HCT116 (cell line): ENCODE results near the gene OTUD4. TPM values are rescaled to one million over a fixed set of nuclear protein-coding genes. Genes with fewer than 3 reads are reported as not detected.

Experiments used
- ATAC-seq: fragments of 200-7000 bp; cut with Tn5 transposase; 2 replicates; pipeline ENCODE4 v1.9.1; 2020; ENCODE audit warnings: mild to moderate bottlenecking, moderate library complexity
- Bru-seq: library from RNA; stranded (reverse); fragments of 400-500 nt; gene quantifications from one replicate; lab custom pipeline; 2021; lab: Mats Ljungman, UMichigan
- BruChase-seq, 2 experiments: library from RNA; stranded (reverse); fragments of 400-500 nt; gene quantifications; one replicate each; lab custom pipeline; 2021; lab: Mats Ljungman, UMichigan
- BruUV-seq: library from RNA; stranded (reverse); fragments of 400-500 nt; replicated peaks from 2 replicates; lab custom pipeline; 2021; lab: Mats Ljungman, UMichigan
- CTCF ChIA-PET: fragments of 300-600 bp; sonication (Branson Sonifier 250); formaldehyde crosslinking; loops from one replicate; lab custom pipeline; 2021; ENCODE audit warnings: antibody characterized with exemption; lab: Charles Lee
- POLR2A ChIA-PET: fragments of 300-600, 350-600 bp; sonication (Branson Sonifier 250); formaldehyde crosslinking; loops from one replicate; lab custom pipeline; 2021; ENCODE audit warnings: antibody characterized with exemption; lab: Charles Lee
- RAD21 ChIA-PET, 2 experiments: fragments of 300-600 bp; sonication (Branson Sonifier 250); formaldehyde crosslinking; loops; one replicate each; lab custom pipeline; 2023; ENCODE audit warnings: low total read pairs in 2 of 2; ENCODE audit not compliant: uncharacterized antibody in 2 of 2, unreplicated experiment in 2 of 2, low non-redundant PET in 1 of 2; lab: Charles Lee
- DNase-seq: peaks from one replicate; pipeline ENCODE4 v3.0.0-alpha.2; 2010; ENCODE audit warnings: low read depth, low spot score
- H2AFZ ChIP-seq: fragments of 200-600 bp; shearing (Covaris generic), sonication (generic); 2 replicates; pipeline ENCODE4 v1.6.1; 2017; ENCODE audit warnings: low read depth, mixed run types, mixed read lengths, antibody characterized with exemption, low read length; ENCODE audit not compliant: poor library complexity, severe bottlenecking
- H3K27ac ChIP-seq: 2 replicates; pipeline ENCODE4 v1.5.1; 2012; ENCODE audit warnings: low read depth, low read length
- H3K27me3 ChIP-seq: fragments of 200-600 bp; sonication (generic); 2 replicates; pipeline ENCODE4 v1.6.1; 2016; ENCODE audit warnings: mixed run types, low read length, mixed read lengths; ENCODE audit not compliant: insufficient read depth
- H3K36me3 ChIP-seq, 2 experiments: fragments of 200-500 bp in 1 of 2; fragments of 200-600 bp in 1 of 2; sonication (Bioruptor generic) in 1 of 2; sonication (generic) in 1 of 2; 2 replicates each; pipeline versions ENCODE4 v1.5.1 to v1.6.1; 2014 to 2016; ENCODE audit warnings: low read length in 2 of 2, inconsistent platforms in 1 of 2, mixed read lengths in 1 of 2, mixed run types in 1 of 2; ENCODE audit not compliant: insufficient read depth in 2 of 2, control insufficient read depth in 1 of 2
- H3K4me1 ChIP-seq, 2 experiments: fragments of 200-600 bp in 1 of 2; sonication (generic) in 1 of 2; 2 replicates each; pipeline versions ENCODE4 v1.5.1 to v1.6.1; 2012 to 2017; ENCODE audit warnings: low read length in 2 of 2, inconsistent platforms in 1 of 2, mild to moderate bottlenecking in 1 of 2, mixed read lengths in 1 of 2, mixed run types in 1 of 2, moderate library complexity in 1 of 2; ENCODE audit not compliant: insufficient read depth in 2 of 2, control insufficient read depth in 1 of 2
- H3K4me2 ChIP-seq: fragments of 200-600 bp; sonication (generic); 2 replicates; pipeline ENCODE4 v1.6.1; 2017; ENCODE audit warnings: mixed run types, low read length, mixed read lengths
- H3K4me3 ChIP-seq, 2 experiments: fragments of 200-600 bp in 1 of 2; sonication (generic) in 1 of 2; replicated peaks in 1 of 2; 2 replicates each; pipeline ENCODE4 v1.5.1; 2011 to 2016; ENCODE audit warnings: low read length in 2 of 2, control low read depth in 1 of 2, low read depth in 1 of 2, mild to moderate bottlenecking in 1 of 2, mixed read lengths in 1 of 2, mixed run types in 1 of 2
- H3K79me2 ChIP-seq: fragments of 200-600 bp; sonication (generic); 2 replicates; pipeline ENCODE4 v1.6.1; 2017; ENCODE audit warnings: mild to moderate bottlenecking, mixed run types, low read length, moderate library complexity, mixed read lengths; ENCODE audit not compliant: insufficient read depth
- H3K9ac ChIP-seq: fragments of 200-600 bp; sonication (generic); 2 replicates; pipeline ENCODE4 v1.6.1; 2016; ENCODE audit warnings: low read length, mixed read lengths
- H3K9me2 ChIP-seq: fragments of 200-600 bp; sonication (generic), shearing (Covaris generic); 2 replicates; pipeline ENCODE4 v1.6.1; 2017; ENCODE audit warnings: mixed run types, mild to moderate bottlenecking, moderate library complexity; ENCODE audit not compliant: insufficient read depth
- H3K9me3 ChIP-seq, 2 experiments: fragments of 200-500 bp in 1 of 2; fragments of 200-600 bp in 1 of 2; sonication (Bioruptor generic) in 1 of 2; sonication (generic) in 1 of 2; 2 replicates each; pipeline ENCODE4 v1.6.1; 2014 to 2017; ENCODE audit warnings: low read length in 2 of 2, mixed read lengths in 2 of 2, inconsistent platforms in 1 of 2, low read depth in 1 of 2, mild to moderate bottlenecking in 1 of 2, mixed run types in 1 of 2, moderate library complexity in 1 of 2; ENCODE audit not compliant: control insufficient read depth in 1 of 2, insufficient read depth in 1 of 2
- H4K20me1 ChIP-seq: fragments of 200-600 bp; sonication (generic), shearing (Covaris generic); 2 replicates; pipeline ENCODE4 v1.6.1; 2017; ENCODE audit warnings: mixed run types, mild to moderate bottlenecking, moderate library complexity; ENCODE audit not compliant: insufficient read depth
- CBX3 ChIP-seq: IDR thresholded peaks from 2 replicates; pipeline ENCODE4 v1.6.1; 2012; ENCODE audit warnings: low read depth
- CEBPB ChIP-seq: IDR thresholded peaks from 2 replicates; pipeline ENCODE4 v1.6.1; 2012; ENCODE audit warnings: low read depth
- CTCF ChIP-seq, 3 experiments: fragments of 200-600 bp in 1 of 3; sonication (generic) in 1 of 3; IDR thresholded peaks in 2 of 3; conservative IDR thresholded peaks in 1 of 3; 2 replicates each; pipeline ENCODE4 v1.5.1; 2012 to 2017; ENCODE audit warnings: low read depth in 2 of 3, low read length in 2 of 3, antibody characterized with exemption in 1 of 3, borderline replicate concordance in 1 of 3, control low read depth in 1 of 3, mild to moderate bottlenecking in 1 of 3, mixed read lengths in 1 of 3, mixed run types in 1 of 3, moderate library complexity in 1 of 3; ENCODE audit not compliant: insufficient read depth in 1 of 3
- EGR1 ChIP-seq: IDR thresholded peaks from 2 replicates; pipeline ENCODE4 v1.6.1; 2012; ENCODE audit warnings: low read depth
- ELF1 ChIP-seq: IDR thresholded peaks from 2 replicates; pipeline ENCODE4 v1.6.1; 2012; ENCODE audit warnings: low read depth, borderline replicate concordance
- EZH2phosphoT487 ChIP-seq: fragments of 200-600 bp; IDR thresholded peaks from 2 replicates; pipeline ENCODE4 v1.6.1; 2018; ENCODE audit warnings: antibody characterized with exemption, borderline replicate concordance
- FOSL1 ChIP-seq: IDR thresholded peaks from 2 replicates; pipeline ENCODE4 v1.6.1; 2012; ENCODE audit warnings: low read depth
- POLR2A ChIP-seq: IDR thresholded peaks from 2 replicates; pipeline ENCODE4 v1.7.0; 2011; ENCODE audit warnings: borderline replicate concordance; ENCODE audit not compliant: insufficient read depth, insufficient read length; ENCODE audit errors: extremely low read depth
- POLR2AphosphoS5 ChIP-seq: IDR thresholded peaks from 2 replicates; pipeline ENCODE4 v1.6.1; 2011; ENCODE audit warnings: mild to moderate bottlenecking, low read depth, low read length, moderate library complexity
- SRF ChIP-seq: IDR thresholded peaks from 2 replicates; pipeline ENCODE4 v1.6.1; 2012; ENCODE audit warnings: low read depth
- YY1 ChIP-seq: IDR thresholded peaks from 2 replicates; pipeline ENCODE4 v1.6.1; 2011; ENCODE audit warnings: low read length, low read depth, moderate library complexity, mild to moderate bottlenecking; ENCODE audit not compliant: insufficient replicate concordance; ENCODE audit errors: extremely low read depth
- ZNF274 ChIP-seq: fragments of 200-500 bp; sonication (Bioruptor generic); IDR thresholded peaks from 2 replicates; pipeline ENCODE4 v1.6.1; 2014; ENCODE audit warnings: mild to moderate bottlenecking, low read depth, low read length, inconsistent platforms
- intact Hi-C: fragments of 100-400 bp; cut with micrococcal nuclease; formaldehyde crosslinking; loops from 2 replicates; pipeline ENCODE4 v1.10.0; 2022
- long read RNA-seq: library from polyadenylated mRNA; unstranded; transcript quantifications from one replicate; pipeline ENCODE4 v2.0.0, GENCODE V29; 2021; ENCODE audit not compliant: unreplicated experiment
- polyA plus RNA-seq: library from polyadenylated mRNA; unstranded; fragments of >200 nt; gene quantifications from 2 replicates; pipeline ENCODE4 v1.2.1, GENCODE V29; 2012; ENCODE audit warnings: missing spikeins
- total RNA-seq: library from RNA; stranded (reverse); gene quantifications from one replicate; pipeline ENCODE4 v1.2.1, GENCODE V29; 2021; ENCODE audit not compliant: unreplicated experiment
- TF ChIP-seq, protein P1 (sequence below): IDR thresholded peaks from 2 replicates; pipeline ENCODE4 v1.6.1; 2012
- TF ChIP-seq, protein P2 (sequence below): IDR thresholded peaks from 2 replicates; pipeline ENCODE4 v1.6.1; 2011; ENCODE audit warnings: mild to moderate bottlenecking, low read length, moderate library complexity; ENCODE audit not compliant: insufficient replicate concordance; ENCODE audit errors: extremely low read depth

OTUD4 gene, protein sequence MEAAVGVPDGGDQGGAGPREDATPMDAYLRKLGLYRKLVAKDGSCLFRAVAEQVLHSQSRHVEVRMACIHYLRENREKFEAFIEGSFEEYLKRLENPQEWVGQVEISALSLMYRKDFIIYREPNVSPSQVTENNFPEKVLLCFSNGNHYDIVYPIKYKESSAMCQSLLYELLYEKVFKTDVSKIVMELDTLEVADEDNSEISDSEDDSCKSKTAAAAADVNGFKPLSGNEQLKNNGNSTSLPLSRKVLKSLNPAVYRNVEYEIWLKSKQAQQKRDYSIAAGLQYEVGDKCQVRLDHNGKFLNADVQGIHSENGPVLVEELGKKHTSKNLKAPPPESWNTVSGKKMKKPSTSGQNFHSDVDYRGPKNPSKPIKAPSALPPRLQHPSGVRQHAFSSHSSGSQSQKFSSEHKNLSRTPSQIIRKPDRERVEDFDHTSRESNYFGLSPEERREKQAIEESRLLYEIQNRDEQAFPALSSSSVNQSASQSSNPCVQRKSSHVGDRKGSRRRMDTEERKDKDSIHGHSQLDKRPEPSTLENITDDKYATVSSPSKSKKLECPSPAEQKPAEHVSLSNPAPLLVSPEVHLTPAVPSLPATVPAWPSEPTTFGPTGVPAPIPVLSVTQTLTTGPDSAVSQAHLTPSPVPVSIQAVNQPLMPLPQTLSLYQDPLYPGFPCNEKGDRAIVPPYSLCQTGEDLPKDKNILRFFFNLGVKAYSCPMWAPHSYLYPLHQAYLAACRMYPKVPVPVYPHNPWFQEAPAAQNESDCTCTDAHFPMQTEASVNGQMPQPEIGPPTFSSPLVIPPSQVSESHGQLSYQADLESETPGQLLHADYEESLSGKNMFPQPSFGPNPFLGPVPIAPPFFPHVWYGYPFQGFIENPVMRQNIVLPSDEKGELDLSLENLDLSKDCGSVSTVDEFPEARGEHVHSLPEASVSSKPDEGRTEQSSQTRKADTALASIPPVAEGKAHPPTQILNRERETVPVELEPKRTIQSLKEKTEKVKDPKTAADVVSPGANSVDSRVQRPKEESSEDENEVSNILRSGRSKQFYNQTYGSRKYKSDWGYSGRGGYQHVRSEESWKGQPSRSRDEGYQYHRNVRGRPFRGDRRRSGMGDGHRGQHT
- total RNA-seq (37.2 TPM), Bru-seq, nascent RNA (percentile 93 among the genes with signal in this experiment), BruChase-seq, experiment 1, labeled RNA remaining after a 6-hour chase (percentile 92 among the genes with signal in this experiment), BruChase-seq, experiment 2, labeled RNA remaining after a 2-hour chase (percentile 96 among the genes with signal in this experiment)
- polyA plus RNA-seq = 9.7 and 10.9 TPM in 2 replicates
- long read RNA-seq, full-length matches to known transcripts = 15 of 38 reads
- long read RNA-seq, partial matches to known transcripts = 4 of 38 reads
- long read RNA-seq, other reads (novel, unspliced or antisense) = 19 of 38 reads

GRCh38 chr4:145180298-145181090, at the start of gene OTUD4:
TSS of gene OTUD4 (minus strand) at chr4:145180589. CDS start at chr4:145179973, 616 bp downstream.
- BruUV-seq = no TSS peak
- Histone ChIP-seq H3K9me2 (no peaks in the 10 kb centered on the region), H3K9me3 (no peaks in the 10 kb centered on the region), H3K27ac (peak within 1 kb of the TSS; percentile 88), H3K4me3 (peak within 1 kb of the TSS; percentile 53 to 79), H3K36me3 (0 out of 4 replicates have a peak, but pooled peaks cover 0 to 5% of the 10 kb centered on the region in 2 experiments), H3K4me2 (peak within 1 kb of the TSS; percentile 94), H4K20me1 (peaks cover 12% of the 10 kb centered on the region; the same call in 1 of the 2 replicates), H3K79me2 (peaks cover 41% of the 10 kb centered on the region), H3K9ac (peak within 1 kb of the TSS; percentile 83), H2AFZ (peak within 1 kb of the TSS; percentile 9), H3K27me3 (no peaks in the 10 kb centered on the region), H3K4me1 (peaks cover 12 to 29% of the 10 kb centered on the region in 2 experiments)
- POLR2A ChIA-PET = no interaction called here
- intact Hi-C loops = no loop called here
- DNase-seq (peak; percentile 82), ATAC-seq (peak; percentile 87)
- RAD21 ChIA-PET = no interaction called here
- CTCF ChIA-PET = interaction anchor here (1.0 kb wide), 1 partner anchor 436 kb away, joined by 3 read pairs; no protein-coding TSS in a partner anchor
- TF ChIP-seq ZNF274 = no peak
- peak; percentile 72 for TF ChIP-seq POLR2AphosphoS5
- TF ChIP-seq, protein P1, sequence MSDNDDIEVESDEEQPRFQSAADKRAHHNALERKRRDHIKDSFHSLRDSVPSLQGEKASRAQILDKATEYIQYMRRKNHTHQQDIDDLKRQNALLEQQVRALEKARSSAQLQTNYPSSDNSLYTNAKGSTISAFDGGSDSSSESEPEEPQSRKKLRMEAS = no peak; the same call in 1 of the 2 replicates
- TF ChIP-seq SRF = no peak; the same call in 1 of the 2 replicates
- TF ChIP-seq ELF1 = no peak; the same call in 1 of the 2 replicates
- TF ChIP-seq CBX3 = no peak; the same call in 1 of the 2 replicates
- no peak for TF ChIP-seq CEBPB
- TF ChIP-seq, protein P2, sequence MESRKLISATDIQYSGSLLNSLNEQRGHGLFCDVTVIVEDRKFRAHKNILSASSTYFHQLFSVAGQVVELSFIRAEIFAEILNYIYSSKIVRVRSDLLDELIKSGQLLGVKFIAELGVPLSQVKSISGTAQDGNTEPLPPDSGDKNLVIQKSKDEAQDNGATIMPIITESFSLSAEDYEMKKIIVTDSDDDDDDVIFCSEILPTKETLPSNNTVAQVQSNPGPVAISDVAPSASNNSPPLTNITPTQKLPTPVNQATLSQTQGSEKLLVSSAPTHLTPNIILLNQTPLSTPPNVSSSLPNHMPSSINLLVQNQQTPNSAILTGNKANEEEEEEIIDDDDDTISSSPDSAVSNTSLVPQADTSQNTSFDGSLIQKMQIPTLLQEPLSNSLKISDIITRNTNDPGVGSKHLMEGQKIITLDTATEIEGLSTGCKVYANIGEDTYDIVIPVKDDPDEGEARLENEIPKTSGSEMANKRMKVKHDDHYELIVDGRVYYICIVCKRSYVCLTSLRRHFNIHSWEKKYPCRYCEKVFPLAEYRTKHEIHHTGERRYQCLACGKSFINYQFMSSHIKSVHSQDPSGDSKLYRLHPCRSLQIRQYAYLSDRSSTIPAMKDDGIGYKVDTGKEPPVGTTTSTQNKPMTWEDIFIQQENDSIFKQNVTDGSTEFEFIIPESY = no peak
- no peak for TF ChIP-seq EZH2phosphoT487
- TF ChIP-seq FOSL1 = no peak
- TF ChIP-seq POLR2A = peak; percentile 59
- TF ChIP-seq YY1 = no peak
- 0 out of 6 replicates have a peak, but pooled peaks of 1 of the 3 experiments have one; percentile 6 for TF ChIP-seq CTCF (IDR thresholded peaks at IDR 0.05 in 2 of 3, conservative IDR thresholded peaks at IDR 0.05 in 1 of 3; ENCODE audit: borderline replicate concordance in 1 of 3, insufficient read depth in 1 of 3, low read depth in 2 of 3, low read length in 2 of 3)
- 0 out of 2 replicates have a peak, but pooled peaks have one; percentile 65 for TF ChIP-seq EGR1
